GM21447 (cell line): ENCODE measurements around the gene AKAP9.
"Not testable (repeated sequence)": the region's sequence is repeated elsewhere in the genome, so short reads cannot be mapped to it uniquely, and the experiment has no call there.

Experiments
- ATAC-seq: cut with Tn5 transposase; IDR thresholded peaks from one replicate; pipeline ENCODE4 v1.9.1; 2021; ENCODE audit not compliant: unreplicated experiment

AKAP9 gene

GRCh38 chr7:91945476-91945875, 4.8 kb downstream of the AKAP9 start:
- no peak for ATAC-seq

DNA sequence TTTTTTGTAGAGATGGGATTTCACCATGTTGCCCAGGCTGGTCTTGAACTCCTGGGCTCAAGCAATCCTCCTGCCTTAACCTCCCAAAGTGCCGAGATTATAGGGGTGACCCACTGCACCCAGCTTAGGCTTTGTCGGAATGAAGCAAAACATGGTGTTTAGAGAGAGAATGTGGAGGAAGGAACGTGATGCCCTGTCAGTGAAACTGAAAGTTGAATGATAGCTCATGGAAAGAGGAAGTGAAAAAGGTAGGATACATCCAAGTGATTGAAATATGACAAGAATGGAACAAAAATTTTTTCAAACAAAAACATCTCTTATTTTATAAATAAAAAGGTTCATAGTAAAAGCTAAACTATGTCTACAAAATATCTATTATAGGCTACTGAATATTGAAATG, 5.9 kb downstream of the AKAP9 start:
- no peak for ATAC-seq

- ATAC-seq = no peak
Observed at GRCh38 chr7:91947948-91948347, 7.3 kb downstream of the AKAP9 start.

- ATAC-seq = no peak
Observed at GRCh38 chr7:91949221-91950009, 8.8 kb downstream of the AKAP9 start.

DNA sequence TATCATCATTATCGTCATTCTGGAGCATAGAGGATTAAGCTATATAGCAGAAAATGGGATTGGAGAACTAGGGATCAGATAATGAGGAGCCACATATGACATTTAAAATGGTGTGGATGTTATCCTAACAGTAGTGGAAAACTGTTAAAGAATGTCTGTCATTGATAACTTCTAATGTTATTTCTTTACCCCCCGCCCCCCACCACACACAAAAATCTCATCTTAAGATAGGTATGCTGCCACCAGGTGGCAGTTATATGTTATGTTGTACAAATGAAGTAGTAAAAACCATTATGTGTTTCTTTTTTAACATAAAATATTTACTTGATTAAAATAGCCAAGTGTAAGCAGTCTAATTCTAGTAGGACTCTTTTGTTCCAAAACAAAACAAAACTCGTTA, 13.0 kb downstream of the AKAP9 start:
- ATAC-seq = no peak

GRCh38 chr7:91956464-91956863, 15.8 kb downstream of the AKAP9 start:
- not testable (repeated sequence) for ATAC-seq

DNA sequence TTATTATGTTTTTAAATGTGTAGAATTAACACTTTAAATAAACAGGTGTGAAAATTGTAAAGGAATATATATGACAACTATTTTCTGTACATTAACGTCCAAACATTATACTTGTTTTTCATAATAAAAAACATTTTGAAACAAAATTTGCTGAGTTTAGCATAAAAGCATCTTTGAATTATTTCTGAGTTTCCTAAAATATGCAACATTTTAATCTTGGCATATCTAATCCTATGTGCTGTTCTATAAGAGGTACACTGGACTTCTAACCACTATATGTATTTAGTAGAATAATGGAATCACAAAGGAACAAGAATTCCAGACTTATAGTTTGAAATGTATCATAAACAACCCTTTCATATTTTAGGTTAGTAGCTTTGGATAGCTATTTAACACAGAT, 16.6 kb downstream of the AKAP9 start:
- ATAC-seq = no peak

- no peak for ATAC-seq
Observed at GRCh38 chr7:91957823-91958222, 17.2 kb downstream of the AKAP9 start.

DNA sequence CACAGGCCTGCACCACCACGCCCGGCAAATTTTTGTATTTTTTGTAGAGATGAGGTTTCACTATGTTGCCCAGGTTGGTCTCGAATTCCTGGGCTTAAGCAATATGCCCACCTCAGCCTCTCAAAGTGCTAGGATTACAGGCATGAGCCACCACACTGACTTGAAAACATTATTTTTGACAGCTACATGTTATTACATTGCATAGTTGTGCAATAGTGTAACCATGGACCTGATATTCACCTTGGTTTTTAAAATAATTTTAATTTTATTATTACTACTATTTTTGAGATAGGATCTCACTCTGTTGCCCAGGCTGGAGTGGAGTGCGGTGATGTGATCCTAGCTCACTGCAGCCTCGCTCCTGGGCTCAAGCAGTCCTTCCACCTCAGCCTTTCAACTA, 18.4 kb downstream of the AKAP9 start:
- no peak for ATAC-seq

DNA sequence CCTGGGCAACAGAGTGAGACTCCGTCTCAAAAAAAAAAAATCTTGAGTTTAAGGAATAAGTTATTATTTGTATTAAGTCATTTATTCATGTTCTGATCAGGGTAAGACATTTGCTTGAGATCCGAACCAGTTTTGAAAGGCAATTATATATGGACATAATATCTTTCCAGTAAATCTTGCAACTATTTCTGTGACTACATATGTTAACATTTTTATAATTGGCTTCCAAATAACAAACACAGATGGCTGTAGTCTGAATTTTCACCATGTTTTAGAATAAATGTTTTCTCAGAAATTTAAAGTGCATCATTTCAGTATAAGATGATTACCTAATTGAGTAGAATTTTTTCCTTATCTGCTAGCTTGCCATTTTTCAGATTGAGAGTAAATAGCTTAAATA, 21.2 kb downstream of the AKAP9 start:
- no peak for ATAC-seq

DNA sequence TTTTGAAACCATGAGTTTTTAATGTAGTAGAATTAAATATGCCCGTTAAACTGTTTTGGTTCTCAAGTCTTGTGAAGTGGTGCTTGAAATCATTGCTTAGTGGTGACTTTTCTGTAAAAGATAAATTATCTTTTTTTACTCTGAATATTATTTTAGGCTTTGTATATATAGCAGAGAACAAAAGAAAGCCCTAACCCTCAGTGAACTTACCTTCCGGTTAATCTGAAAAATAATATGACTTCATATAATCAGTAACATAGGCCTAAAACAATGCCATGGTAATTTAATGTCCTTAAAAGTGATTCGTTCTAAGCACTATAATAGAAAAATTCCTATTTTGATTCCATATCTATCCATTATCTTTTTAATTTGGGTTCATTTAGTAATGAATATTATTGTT, 21.8 kb downstream of the AKAP9 start:
- no peak for ATAC-seq

GRCh38 chr7:91967513-91967912, 26.9 kb downstream of the AKAP9 start:
- ATAC-seq = not testable (repeated sequence)

DNA sequence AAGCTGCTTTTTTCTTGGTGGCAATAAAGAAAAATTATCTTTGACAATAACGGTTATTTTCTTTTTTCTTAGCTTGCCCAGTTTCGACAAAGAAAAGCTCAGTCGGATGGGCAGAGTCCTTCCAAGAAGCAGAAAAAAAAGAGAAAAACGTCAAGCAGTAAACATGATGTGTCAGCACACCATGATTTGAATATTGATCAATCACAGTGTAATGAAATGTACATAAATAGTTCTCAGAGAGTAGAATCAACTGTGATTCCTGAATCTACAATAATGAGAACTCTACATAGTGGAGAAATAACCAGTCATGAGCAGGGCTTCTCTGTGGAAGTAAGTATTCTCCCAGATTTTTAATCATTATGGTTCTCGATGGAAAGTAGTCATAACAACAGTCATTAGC, 33.0 kb downstream of the AKAP9 start:
- ATAC-seq = no peak

DNA sequence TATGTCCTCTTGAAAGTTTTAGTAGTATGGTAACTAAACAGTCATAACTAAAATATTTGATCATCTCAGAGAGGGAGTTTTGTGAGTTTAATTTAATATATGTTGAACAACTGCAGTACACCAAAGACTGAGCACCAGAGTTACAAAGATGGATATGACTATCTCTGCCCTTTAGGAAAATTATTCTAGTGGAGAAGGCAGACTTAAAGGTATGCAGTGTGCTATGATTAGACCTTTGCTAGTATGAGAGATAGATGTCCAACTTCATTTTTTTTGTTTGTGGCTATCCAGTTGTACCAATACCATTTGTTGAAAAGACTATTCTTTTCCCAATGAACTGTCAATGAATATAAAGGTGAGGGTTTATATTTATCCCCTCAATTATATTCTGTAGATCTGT, 33.4 kb downstream of the AKAP9 start:
- no peak for ATAC-seq

DNA sequence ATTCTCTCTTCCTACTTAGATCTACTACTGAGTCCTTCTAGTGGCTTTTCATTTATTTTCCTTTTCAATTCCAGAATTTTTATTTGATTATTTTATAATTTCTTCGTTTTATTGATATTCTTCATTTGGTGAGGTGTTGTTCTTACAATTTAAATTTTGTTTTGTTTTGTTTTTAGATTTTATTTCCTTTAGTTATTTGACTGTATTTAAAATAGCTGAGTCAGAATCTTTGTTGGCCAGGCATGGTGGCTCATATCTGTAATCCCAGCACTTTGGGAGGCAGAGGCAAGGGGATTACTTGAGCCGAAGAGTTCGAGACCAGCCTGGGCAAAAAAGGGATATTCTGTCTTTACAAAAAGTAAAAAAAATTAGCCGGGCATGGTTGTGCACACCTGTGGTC, 36.1 kb downstream of the AKAP9 start:
- ATAC-seq = no peak

DNA sequence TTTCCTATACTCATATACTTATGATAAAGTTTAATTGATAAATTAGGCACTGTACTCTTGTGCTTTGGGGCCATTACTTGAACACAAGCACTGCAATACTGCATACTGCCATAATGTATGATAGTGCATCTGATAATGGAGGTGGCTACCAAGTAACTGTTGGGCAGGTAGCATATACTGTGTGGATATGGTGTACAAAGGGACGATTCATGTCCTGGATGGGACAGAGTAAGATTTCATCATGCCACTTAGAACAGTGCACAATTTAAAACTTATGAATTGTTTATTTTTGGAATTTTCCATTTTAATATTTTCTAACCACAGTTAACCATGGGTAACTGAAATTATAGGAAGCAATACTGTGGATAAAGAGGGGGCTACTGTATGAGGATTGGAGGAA, 38.9 kb downstream of the AKAP9 start:
- no peak for ATAC-seq

GRCh38 chr7:91982352-91982751, 41.7 kb downstream of the AKAP9 start:
- ATAC-seq = not testable (repeated sequence)

DNA sequence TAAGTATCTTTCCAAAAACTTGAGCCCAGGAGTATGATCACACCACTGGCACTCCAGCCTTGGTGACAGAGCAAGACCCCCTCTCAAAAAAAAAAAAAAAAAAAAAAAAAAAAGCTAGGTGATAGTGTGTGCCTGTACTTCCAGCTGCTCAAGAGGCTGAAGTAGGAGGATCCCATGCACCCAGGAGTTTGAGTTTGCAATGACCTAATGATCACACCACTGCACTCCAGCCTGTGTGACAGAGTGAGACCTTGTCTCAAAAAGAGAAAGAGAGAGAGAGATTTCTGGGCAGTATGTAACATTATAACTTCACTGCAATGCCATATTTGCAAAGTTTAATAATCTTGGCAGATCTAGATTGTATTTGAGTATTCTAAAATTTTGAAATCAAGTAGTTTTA, 47.6 kb downstream of the AKAP9 start:
- ATAC-seq = no peak

DNA sequence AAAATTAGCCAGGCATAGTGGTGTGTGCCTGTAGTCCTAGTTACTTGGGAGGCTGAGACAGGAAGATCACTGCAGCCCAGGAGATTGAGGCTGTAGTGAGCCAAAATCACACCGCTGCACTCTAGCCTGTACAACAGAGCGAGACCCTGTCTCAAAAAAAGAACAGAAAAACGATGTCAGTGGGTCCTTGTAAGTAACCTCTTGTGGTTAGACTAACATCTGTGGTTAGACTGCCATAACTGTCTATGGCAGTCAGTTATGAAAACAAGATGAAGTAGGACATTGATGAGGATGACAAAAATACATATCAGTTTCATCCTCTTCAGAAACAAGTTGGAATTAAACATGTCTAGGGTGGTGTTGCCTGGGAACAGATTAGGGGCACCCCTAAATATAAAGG, 53.3 kb downstream of the AKAP9 start:
- peak; percentile 53 for ATAC-seq

DNA sequence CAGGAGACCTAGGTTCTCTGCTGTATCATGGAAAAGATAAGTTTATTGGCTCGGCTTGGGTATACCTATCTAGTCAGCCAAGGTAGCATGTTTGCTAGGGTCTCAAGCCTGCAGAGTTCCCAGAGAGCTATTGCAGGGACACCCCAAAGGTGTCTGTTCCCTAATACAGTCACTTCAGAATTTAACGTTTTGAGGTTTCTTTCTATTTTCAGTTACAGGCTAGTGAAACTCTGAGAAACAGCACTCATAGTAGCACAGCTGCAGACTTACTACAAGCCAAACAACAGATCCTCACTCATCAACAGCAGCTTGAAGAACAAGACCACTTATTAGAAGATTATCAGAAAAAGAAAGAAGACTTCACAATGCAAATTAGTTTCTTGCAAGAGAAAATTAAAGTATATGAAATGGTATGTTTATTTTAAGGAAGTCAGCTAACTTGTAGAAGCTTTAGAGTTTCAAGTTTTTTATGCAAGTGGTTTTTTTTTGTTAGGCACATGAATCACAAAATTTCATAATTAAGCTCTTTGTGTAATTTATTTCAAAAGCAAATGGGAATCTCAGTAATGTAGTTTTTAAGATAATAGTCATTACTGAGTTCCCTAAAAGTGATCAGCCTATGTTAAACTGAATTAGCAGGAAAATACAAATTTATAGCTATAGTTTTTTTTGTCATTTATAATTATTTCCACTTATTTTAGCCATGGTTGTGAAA, 54.9 kb downstream of the AKAP9 start:
- ATAC-seq = peak; percentile 96

DNA sequence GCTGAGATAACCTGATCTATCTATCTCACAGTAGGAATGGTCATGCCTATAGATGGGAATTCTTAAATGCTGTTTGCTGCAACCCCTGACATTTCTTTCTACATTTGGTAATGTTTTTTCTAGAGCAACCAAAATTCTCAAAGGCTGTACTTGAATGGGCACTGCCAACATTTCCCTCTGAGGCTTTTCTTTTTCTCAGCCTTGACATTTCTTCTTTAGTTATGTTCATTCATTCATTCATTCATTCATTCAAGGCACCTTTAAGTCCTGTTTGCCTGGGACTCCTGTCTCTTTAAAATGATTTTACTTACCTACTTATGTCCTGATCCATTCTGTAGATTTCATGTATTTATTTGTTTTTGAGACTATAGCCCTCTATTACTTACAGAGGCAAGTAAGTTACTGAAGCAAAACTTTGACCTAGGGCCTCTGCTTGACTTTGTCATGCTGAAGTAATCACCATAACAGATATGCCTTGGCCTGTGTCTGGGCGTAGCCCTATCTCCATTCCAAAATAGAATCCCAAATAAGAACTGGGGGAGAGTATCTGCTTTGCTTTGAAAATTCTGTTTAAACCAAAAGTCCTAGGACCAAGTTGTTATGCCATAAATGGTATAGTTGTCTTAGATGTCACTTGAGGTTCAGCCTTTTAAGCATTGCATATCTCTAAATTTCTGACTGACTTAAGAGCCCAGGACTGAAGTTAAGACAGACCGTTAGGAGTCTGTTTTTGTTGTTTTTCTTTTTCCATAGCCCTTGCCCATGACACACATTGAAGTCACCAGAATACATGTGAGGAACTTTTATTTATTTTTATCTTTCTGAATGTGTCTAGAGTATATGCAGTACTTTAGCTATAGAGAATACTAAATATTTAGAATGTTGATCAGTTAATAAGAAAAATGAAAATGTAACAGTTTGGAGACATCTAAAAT, 59.2 kb downstream of the AKAP9 start:
- no peak for ATAC-seq

DNA sequence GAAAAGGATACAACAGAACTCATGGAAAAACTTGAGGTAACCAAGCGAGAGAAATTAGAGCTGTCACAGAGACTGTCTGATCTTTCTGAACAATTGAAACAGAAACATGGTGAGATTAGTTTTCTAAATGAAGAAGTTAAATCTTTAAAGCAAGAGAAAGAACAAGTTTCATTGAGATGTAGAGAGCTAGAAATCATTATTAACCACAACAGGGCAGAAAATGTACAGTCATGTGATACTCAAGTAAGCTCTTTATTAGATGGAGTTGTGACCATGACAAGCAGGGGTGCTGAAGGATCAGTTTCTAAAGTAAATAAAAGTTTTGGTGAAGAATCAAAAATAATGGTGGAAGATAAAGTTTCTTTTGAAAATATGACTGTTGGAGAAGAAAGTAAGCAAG, 62.1 kb downstream of the AKAP9 start:
- ATAC-seq = peak; percentile 60
